Ishikawa (cell line): ENCODE measurements around the gene BABAM2.

Experiments used
- CEBPB ChIP-seq: IDR thresholded peaks from 2 replicates; pipeline ENCODE4 v1.6.1; 2012
- CREB1 ChIP-seq: IDR thresholded peaks from 2 replicates; pipeline ENCODE4 v1.6.1; 2012; ENCODE audit warnings: low read depth
- EGR1 ChIP-seq: IDR thresholded peaks from 2 replicates; pipeline ENCODE4 v1.6.1; 2012
- EP300 ChIP-seq: IDR thresholded peaks from 2 replicates; pipeline ENCODE4 v1.6.1; 2012; ENCODE audit warnings: borderline replicate concordance
- FOXM1 ChIP-seq: IDR thresholded peaks from 2 replicates; pipeline ENCODE4 v1.6.1; 2012; ENCODE audit warnings: low read depth, borderline replicate concordance
- NFIC ChIP-seq: IDR thresholded peaks from 2 replicates; pipeline ENCODE4 v1.6.1; 2012
- RAD21 ChIP-seq: IDR thresholded peaks from 2 replicates; pipeline ENCODE4 v1.6.1; 2012; ENCODE audit warnings: low read depth
- TAF1 ChIP-seq: IDR thresholded peaks from 2 replicates; pipeline ENCODE4 v1.6.1; 2012; ENCODE audit warnings: low read depth, mild to moderate bottlenecking
- TCF12 ChIP-seq: IDR thresholded peaks from 2 replicates; pipeline ENCODE4 v1.6.1; 2012; ENCODE audit warnings: low read depth
- TEAD4 ChIP-seq: IDR thresholded peaks from 2 replicates; pipeline ENCODE4 v1.6.1; 2012
- YY1 ChIP-seq: IDR thresholded peaks from 2 replicates; pipeline ENCODE4 v1.6.1; 2012; ENCODE audit warnings: low read depth
- ZBTB7A ChIP-seq: IDR thresholded peaks from 2 replicates; pipeline ENCODE4 v1.6.1; 2012; ENCODE audit warnings: low read depth
- TF ChIP-seq, protein P1 (sequence below): IDR thresholded peaks from 2 replicates; pipeline ENCODE4 v1.6.1; 2012
- TF ChIP-seq, protein P2 (sequence below): IDR thresholded peaks from 2 replicates; pipeline ENCODE4 v1.6.1; 2012; ENCODE audit warnings: low read depth, mild to moderate bottlenecking
- TF ChIP-seq, protein P3 (sequence below): IDR thresholded peaks from 2 replicates; pipeline ENCODE4 v1.6.1; 2012

The BABAM2 gene

DNA sequence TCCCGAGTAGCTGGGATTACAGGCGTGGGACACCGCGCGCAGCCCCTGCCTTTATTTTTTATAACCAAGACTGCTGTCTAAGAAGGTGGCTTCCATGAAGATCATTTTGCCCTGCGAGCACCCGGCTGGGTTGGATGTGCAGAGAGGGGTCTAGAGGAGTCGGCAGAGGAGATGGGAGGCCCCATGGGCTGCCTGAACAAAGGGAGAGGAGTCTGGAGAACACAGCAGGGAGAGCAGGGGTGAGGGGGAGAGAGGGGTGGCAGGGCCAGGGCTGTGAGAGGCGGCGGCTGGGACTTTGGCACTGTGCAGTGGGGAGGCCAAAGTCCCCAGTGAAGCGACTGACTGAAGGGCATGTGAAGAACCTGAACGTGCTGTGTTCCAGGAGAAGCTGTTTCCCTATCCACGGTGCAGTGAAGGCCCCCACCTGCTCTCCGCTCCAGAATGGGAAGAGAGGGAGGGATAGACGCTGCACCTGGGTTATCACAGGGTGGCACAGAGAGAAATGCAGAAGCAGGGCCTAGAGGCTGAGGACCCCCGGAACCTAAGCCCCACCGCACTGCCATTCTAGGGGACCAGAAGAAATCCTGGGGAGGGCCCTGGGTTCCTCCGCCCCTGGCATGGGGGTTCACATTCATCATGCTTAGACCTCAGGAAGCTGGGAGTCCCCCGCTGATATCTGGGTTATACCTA is 477.3 kb downstream of the BABAM2 start:
- no peak for TF ChIP-seq TCF12
- no peak for TF ChIP-seq FOXM1
- no peak for TF ChIP-seq CEBPB
- TF ChIP-seq ZBTB7A, result no peak
- TF ChIP-seq EGR1, result no peak
- no peak for TF ChIP-seq TAF1
- TF ChIP-seq, protein P1, sequence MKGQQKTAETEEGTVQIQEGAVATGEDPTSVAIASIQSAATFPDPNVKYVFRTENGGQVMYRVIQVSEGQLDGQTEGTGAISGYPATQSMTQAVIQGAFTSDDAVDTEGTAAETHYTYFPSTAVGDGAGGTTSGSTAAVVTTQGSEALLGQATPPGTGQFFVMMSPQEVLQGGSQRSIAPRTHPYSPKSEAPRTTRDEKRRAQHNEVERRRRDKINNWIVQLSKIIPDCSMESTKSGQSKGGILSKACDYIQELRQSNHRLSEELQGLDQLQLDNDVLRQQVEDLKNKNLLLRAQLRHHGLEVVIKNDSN, result no peak
- no peak for TF ChIP-seq YY1
- no peak for TF ChIP-seq EP300
- no peak for TF ChIP-seq CREB1
- no peak for TF ChIP-seq RAD21
- no peak for TF ChIP-seq TEAD4
- TF ChIP-seq NFIC, result no peak
- TF ChIP-seq, protein P2, sequence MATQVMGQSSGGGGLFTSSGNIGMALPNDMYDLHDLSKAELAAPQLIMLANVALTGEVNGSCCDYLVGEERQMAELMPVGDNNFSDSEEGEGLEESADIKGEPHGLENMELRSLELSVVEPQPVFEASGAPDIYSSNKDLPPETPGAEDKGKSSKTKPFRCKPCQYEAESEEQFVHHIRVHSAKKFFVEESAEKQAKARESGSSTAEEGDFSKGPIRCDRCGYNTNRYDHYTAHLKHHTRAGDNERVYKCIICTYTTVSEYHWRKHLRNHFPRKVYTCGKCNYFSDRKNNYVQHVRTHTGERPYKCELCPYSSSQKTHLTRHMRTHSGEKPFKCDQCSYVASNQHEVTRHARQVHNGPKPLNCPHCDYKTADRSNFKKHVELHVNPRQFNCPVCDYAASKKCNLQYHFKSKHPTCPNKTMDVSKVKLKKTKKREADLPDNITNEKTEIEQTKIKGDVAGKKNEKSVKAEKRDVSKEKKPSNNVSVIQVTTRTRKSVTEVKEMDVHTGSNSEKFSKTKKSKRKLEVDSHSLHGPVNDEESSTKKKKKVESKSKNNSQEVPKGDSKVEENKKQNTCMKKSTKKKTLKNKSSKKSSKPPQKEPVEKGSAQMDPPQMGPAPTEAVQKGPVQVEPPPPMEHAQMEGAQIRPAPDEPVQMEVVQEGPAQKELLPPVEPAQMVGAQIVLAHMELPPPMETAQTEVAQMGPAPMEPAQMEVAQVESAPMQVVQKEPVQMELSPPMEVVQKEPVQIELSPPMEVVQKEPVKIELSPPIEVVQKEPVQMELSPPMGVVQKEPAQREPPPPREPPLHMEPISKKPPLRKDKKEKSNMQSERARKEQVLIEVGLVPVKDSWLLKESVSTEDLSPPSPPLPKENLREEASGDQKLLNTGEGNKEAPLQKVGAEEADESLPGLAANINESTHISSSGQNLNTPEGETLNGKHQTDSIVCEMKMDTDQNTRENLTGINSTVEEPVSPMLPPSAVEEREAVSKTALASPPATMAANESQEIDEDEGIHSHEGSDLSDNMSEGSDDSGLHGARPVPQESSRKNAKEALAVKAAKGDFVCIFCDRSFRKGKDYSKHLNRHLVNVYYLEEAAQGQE, result no peak

DNA sequence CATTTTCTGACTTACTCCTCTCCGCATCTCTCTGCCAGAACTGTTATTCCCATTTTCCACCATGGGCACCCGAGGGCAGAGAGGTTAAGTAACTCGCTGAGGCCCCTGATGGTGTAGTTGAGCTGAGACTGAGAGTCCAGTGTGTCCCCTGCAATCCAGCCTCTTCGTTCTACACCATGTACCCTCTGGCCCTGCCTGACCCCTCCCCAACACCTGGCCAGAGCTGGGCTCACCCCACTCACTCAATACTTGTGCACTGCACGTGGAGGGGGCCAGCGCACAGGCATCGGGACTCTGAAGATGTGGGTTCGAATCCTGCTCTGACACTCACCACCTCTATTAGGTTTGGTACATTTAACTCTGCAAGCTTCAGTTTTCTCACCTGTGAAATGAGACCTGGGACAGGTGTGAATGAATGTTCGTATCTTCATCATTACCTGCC is 477.8 kb downstream of the BABAM2 start:
- TF ChIP-seq EGR1, result no peak

DNA sequence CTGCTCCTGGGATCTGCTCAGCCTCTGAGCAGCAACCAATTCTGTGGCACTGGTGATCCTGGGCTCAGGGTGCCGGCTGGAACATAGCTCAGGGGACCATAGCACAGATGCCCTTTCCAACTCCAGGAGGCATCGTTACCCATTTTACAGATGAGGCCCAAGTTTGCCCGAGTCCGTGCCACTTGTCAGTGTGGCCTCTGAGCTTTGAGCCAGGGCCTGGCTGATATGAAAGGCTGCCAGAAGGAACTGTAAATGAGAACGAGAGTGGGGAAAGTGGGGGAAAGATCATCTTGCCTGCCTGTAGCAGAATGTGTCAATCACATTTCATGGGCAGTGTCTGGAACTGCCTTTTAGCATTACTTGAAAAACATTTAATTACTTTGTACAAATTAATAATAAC is 478.8 kb downstream of the BABAM2 start:
- TF ChIP-seq EP300, result no peak
- TF ChIP-seq FOXM1, result no peak
- TF ChIP-seq RAD21, result no peak
- TF ChIP-seq, protein P1, result no peak
- no peak for TF ChIP-seq EGR1
- TF ChIP-seq TCF12, result no peak
- TF ChIP-seq TAF1, result no peak
- TF ChIP-seq YY1, result no peak
- TF ChIP-seq, protein P2, result no peak
- TF ChIP-seq TEAD4, result no peak
- TF ChIP-seq CEBPB, result no peak
- TF ChIP-seq NFIC, result no peak
- TF ChIP-seq, protein P3, sequence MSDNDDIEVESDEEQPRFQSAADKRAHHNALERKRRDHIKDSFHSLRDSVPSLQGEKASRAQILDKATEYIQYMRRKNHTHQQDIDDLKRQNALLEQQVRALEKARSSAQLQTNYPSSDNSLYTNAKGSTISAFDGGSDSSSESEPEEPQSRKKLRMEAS, result no peak

DNA sequence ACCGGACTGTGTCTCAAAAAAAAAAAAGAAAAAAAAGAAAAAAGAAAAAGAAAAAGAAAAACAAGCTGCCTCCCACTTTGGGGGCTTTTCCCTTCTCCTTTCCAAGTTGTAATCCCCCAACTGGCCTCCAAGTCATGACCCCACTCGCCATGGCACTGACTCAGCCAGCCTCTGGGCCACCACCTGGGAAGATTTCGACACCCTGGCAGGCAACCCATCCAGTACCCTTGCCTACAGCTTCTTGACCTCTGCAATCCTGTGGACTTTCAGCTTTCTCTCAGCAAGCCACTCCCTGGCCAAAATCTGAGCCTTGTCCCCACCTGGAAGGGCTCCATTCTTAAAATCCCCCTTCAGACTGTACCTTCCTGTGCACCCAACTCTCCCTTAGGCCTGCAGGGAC is 479.8 kb downstream of the BABAM2 start:
- TF ChIP-seq, protein P3, result no peak
- TF ChIP-seq CEBPB (no peak), RAD21 (no peak), EP300 (no peak), CREB1 (no peak), TEAD4 (no peak), TAF1 (no peak), NFIC (no peak), TCF12 (no peak), EGR1 (no peak)
- TF ChIP-seq, protein P1, result no peak
- TF ChIP-seq, protein P2, result no peak
